ENCODE data around the gene ATP8B4.

The ATP8B4 gene

GRCh38 chr15:49877873-49878521 is 241.0 kb downstream of the ATP8B4 start:
- TF ChIP-seq YY1 (IDR thresholded peaks at IDR 0.05; ENCODE audit: low read depth) (no peak), EP300 (IDR thresholded peaks at IDR 0.05; ENCODE audit: borderline replicate concordance) (no peak), RAD21 (IDR thresholded peaks at IDR 0.05; ENCODE audit: low read depth) (no peak), TCF12 (IDR thresholded peaks at IDR 0.05; ENCODE audit: low read depth) (no peak), CEBPB (IDR thresholded peaks at IDR 0.05) (no peak), REST (IDR thresholded peaks at IDR 0.05; ENCODE audit: low read depth) (no peak), TEAD4 (IDR thresholded peaks at IDR 0.05) (no peak), CREB1 (IDR thresholded peaks at IDR 0.05; ENCODE audit: low read depth) (no peak), NFIC (IDR thresholded peaks at IDR 0.05) (no peak), EGR1 (IDR thresholded peaks at IDR 0.05) (no peak), TAF1 (IDR thresholded peaks at IDR 0.05; ENCODE audit: low read depth) (no peak), MAX (IDR thresholded peaks at IDR 0.05) (no peak), ZBTB7A (IDR thresholded peaks at IDR 0.05; ENCODE audit: low read depth) (no peak)

- TF ChIP-seq EGR1 (IDR thresholded peaks at IDR 0.05) (no peak), YY1 (IDR thresholded peaks at IDR 0.05; ENCODE audit: low read depth) (no peak), CREB1 (IDR thresholded peaks at IDR 0.05; ENCODE audit: low read depth) (no peak), EP300 (IDR thresholded peaks at IDR 0.05; ENCODE audit: borderline replicate concordance) (no peak), RAD21 (IDR thresholded peaks at IDR 0.05; ENCODE audit: low read depth) (no peak), USF1 (IDR thresholded peaks at IDR 0.05) (no peak), TEAD4 (IDR thresholded peaks at IDR 0.05) (no peak), TCF12 (IDR thresholded peaks at IDR 0.05; ENCODE audit: low read depth) (no peak), FOXM1 (IDR thresholded peaks at IDR 0.05; ENCODE audit: borderline replicate concordance, low read depth) (no peak), CEBPB (IDR thresholded peaks at IDR 0.05) (no peak), NFIC (IDR thresholded peaks at IDR 0.05) (no peak), REST (IDR thresholded peaks at IDR 0.05; ENCODE audit: low read depth) (no peak), ZBTB7A (IDR thresholded peaks at IDR 0.05; ENCODE audit: low read depth) (no peak), TAF1 (IDR thresholded peaks at IDR 0.05; ENCODE audit: low read depth) (no peak), MAX (IDR thresholded peaks at IDR 0.05) (no peak)
Observed at GRCh38 chr15:49877117-49877872, 241.7 kb downstream of the ATP8B4 start.

- TF ChIP-seq RAD21 (IDR thresholded peaks at IDR 0.05; ENCODE audit: low read depth) (peak; percentile 82), CEBPB (IDR thresholded peaks at IDR 0.05) (no peak), EGR1 (IDR thresholded peaks at IDR 0.05) (no peak), FOXM1 (IDR thresholded peaks at IDR 0.05; ENCODE audit: borderline replicate concordance, low read depth) (no peak)
Observed at GRCh38 chr15:49876401-49877038, 242.5 kb downstream of the ATP8B4 start.

GRCh38 chr15:49875392-49875791 is 243.6 kb downstream of the ATP8B4 start:
- no peak for TF ChIP-seq ZBTB7A (IDR thresholded peaks at IDR 0.05; ENCODE audit: low read depth)
- no peak for TF ChIP-seq TAF1 (IDR thresholded peaks at IDR 0.05; ENCODE audit: low read depth)
- TF ChIP-seq TEAD4 (IDR thresholded peaks at IDR 0.05) = no peak
- peak; percentile 24 for TF ChIP-seq RAD21 (IDR thresholded peaks at IDR 0.05; ENCODE audit: low read depth)
- TF ChIP-seq EGR1 (IDR thresholded peaks at IDR 0.05) = no peak
- no peak for TF ChIP-seq NFIC (IDR thresholded peaks at IDR 0.05)

- no peak for TF ChIP-seq CREB1 (IDR thresholded peaks at IDR 0.05; ENCODE audit: low read depth)
- TF ChIP-seq ZBTB7A (IDR thresholded peaks at IDR 0.05; ENCODE audit: low read depth) = no peak
- no peak for TF ChIP-seq TCF12 (IDR thresholded peaks at IDR 0.05; ENCODE audit: low read depth)
- no peak for TF ChIP-seq NFIC (IDR thresholded peaks at IDR 0.05)
Observed at GRCh38 chr15:49870472-49870871, 248.6 kb downstream of the ATP8B4 start.

- TF ChIP-seq FOXM1 (IDR thresholded peaks at IDR 0.05; ENCODE audit: borderline replicate concordance, low read depth) = no peak
- TF ChIP-seq RAD21 (IDR thresholded peaks at IDR 0.05; ENCODE audit: low read depth) = no peak
- no peak for TF ChIP-seq TEAD4 (IDR thresholded peaks at IDR 0.05)
- TF ChIP-seq ZBTB7A (IDR thresholded peaks at IDR 0.05; ENCODE audit: low read depth) = no peak
- TF ChIP-seq CREB1 (IDR thresholded peaks at IDR 0.05; ENCODE audit: low read depth) = no peak
- no peak for TF ChIP-seq EGR1 (IDR thresholded peaks at IDR 0.05)
- no peak for TF ChIP-seq CEBPB (IDR thresholded peaks at IDR 0.05)
- TF ChIP-seq NFIC (IDR thresholded peaks at IDR 0.05) = no peak
Observed at GRCh38 chr15:49868348-49868747, 250.7 kb downstream of the ATP8B4 start.

Measured in Ishikawa (cell line).